IMR-90 (cell line): ENCODE measurements around the gene SLC24A3. TPM values are rescaled to one million over a fixed set of nuclear protein-coding genes. Genes with fewer than 3 reads are reported as not detected.

Experiments
- ATAC-seq: fragments of 200-7000 bp; cut with Tn5 transposase; 2 replicates; pipeline ENCODE4 v1.9.1; 2020; ENCODE audit warnings: low read depth, mild to moderate bottlenecking, moderate library complexity
- BruUV-seq: library from RNA; stranded (reverse); fragments of 400-500 nt; replicated peaks from 2 replicates; lab custom pipeline; 2021; lab: Mats Ljungman, UMichigan
- CTCF ChIA-PET: fragments of 300-600 bp; formaldehyde crosslinking; extraction: SDS; loops from one replicate; lab custom pipeline; 2021; ENCODE audit warnings: antibody characterized with exemption; lab: Yijun Ruan, JAX
- POLR2A ChIA-PET: fragments of 300-600 bp; sonication (Branson Sonifier 250); formaldehyde crosslinking; loops from one replicate; lab custom pipeline; 2022; ENCODE audit warnings: antibody characterized with exemption; ENCODE audit not compliant: unreplicated experiment; lab: Charles Lee
- DNase-seq: peaks from one replicate; pipeline ENCODE4 v3.0.0; 2013
- H2AFZ ChIP-seq: replicated peaks from 2 replicates; pipeline ENCODE3; 2013; ENCODE audit warnings: low read length, mild to moderate bottlenecking; ENCODE audit not compliant: poor library complexity
- H2AK5ac ChIP-seq: 2 replicates; pipeline ENCODE4 v1.6.1; 2013; ENCODE audit warnings: low read depth, low read length, inconsistent platforms
- H2AK9ac ChIP-seq: replicated peaks from 2 replicates; pipeline ENCODE3; 2013; ENCODE audit warnings: mild to moderate bottlenecking, low read depth, low read length, moderate library complexity; ENCODE audit not compliant: poor library complexity
- H2BK120ac ChIP-seq: 2 replicates; pipeline ENCODE4 v1.6.1; 2013; ENCODE audit warnings: low read depth, low read length, inconsistent platforms
- H2BK15ac ChIP-seq: 3 replicates; pipeline ENCODE4 v1.6.1; 2013; ENCODE audit warnings: low read depth, low read length, inconsistent platforms
- H2BK20ac ChIP-seq: 2 replicates; pipeline ENCODE4 v1.6.1; 2013; ENCODE audit warnings: low read depth, mild to moderate bottlenecking, inconsistent platforms, low read length, moderate library complexity
- H2BK5ac ChIP-seq: 2 replicates; pipeline ENCODE4 v1.6.1; 2013; ENCODE audit warnings: mild to moderate bottlenecking, low read depth, low read length, inconsistent platforms; ENCODE audit not compliant: poor library complexity, severe bottlenecking
- H3K14ac ChIP-seq: replicated peaks from 2 replicates; pipeline ENCODE4 v1.6.1; 2013; ENCODE audit warnings: low read depth, low read length, inconsistent platforms
- H3K18ac ChIP-seq: 2 replicates; pipeline ENCODE4 v1.6.1; 2013; ENCODE audit warnings: low read depth, low read length, control low read depth
- H3K23ac ChIP-seq: 2 replicates; pipeline ENCODE4 v1.6.1; 2013; ENCODE audit warnings: low read depth, low read length, inconsistent platforms
- H3K27ac ChIP-seq: 2 replicates; pipeline ENCODE4 v1.5.1; 2013; ENCODE audit warnings: mild to moderate bottlenecking, control low read depth, low read length; ENCODE audit not compliant: insufficient read depth
- H3K27me3 ChIP-seq: 2 replicates; pipeline ENCODE4 v1.6.1; 2013; ENCODE audit warnings: low read length; ENCODE audit not compliant: control insufficient read depth, insufficient read depth
- H3K36me3 ChIP-seq: 2 replicates; pipeline ENCODE4 v1.6.1; 2013; ENCODE audit warnings: low read length, mixed read lengths; ENCODE audit not compliant: control insufficient read depth, insufficient read depth
- H3K4ac ChIP-seq: 2 replicates; pipeline ENCODE4 v1.6.1; 2013; ENCODE audit warnings: low read depth, low read length, inconsistent platforms
- H3K4me1 ChIP-seq: 2 replicates; pipeline ENCODE4 v1.6.1; 2013; ENCODE audit warnings: low read length, mixed read lengths; ENCODE audit not compliant: control insufficient read depth, insufficient read depth
- H3K4me2 ChIP-seq: 2 replicates; pipeline ENCODE4 v1.6.1; 2013; ENCODE audit warnings: low read depth, mild to moderate bottlenecking, control low read depth, low read length, moderate library complexity
- H3K4me3 ChIP-seq: 2 replicates; pipeline ENCODE4 v1.5.1; 2013; ENCODE audit warnings: low read depth, mild to moderate bottlenecking, control low read depth, low read length, moderate library complexity; ENCODE audit not compliant: insufficient read depth
- H3K56ac ChIP-seq: 2 replicates; pipeline ENCODE4 v1.6.1; 2013; ENCODE audit warnings: low read length, inconsistent platforms; ENCODE audit not compliant: insufficient read depth; ENCODE audit errors: extremely low read depth
- H3K79me1 ChIP-seq, 2 experiments: 2 replicates each; pipeline ENCODE4 v1.6.1; 2013; ENCODE audit warnings: low read length in 2 of 2, inconsistent platforms in 1 of 2, low read depth in 1 of 2
- H3K9ac ChIP-seq: 2 replicates; pipeline ENCODE4 v1.6.1; 2013; ENCODE audit warnings: low read depth, low read length, control low read depth
- H3K9me1 ChIP-seq: 2 replicates; pipeline ENCODE4 v1.6.1; 2013; ENCODE audit warnings: low read length, inconsistent platforms; ENCODE audit not compliant: insufficient read depth
- H3K9me3 ChIP-seq: 2 replicates; pipeline ENCODE4 v1.6.1; 2013; ENCODE audit warnings: low read length; ENCODE audit not compliant: control insufficient read depth, insufficient read depth
- H4K20me1 ChIP-seq: 2 replicates; pipeline ENCODE4 v1.6.1; 2013; ENCODE audit warnings: low read length, inconsistent platforms; ENCODE audit not compliant: insufficient read depth
- H4K5ac ChIP-seq: 2 replicates; pipeline ENCODE4 v1.6.1; 2013; ENCODE audit warnings: mild to moderate bottlenecking, low read depth, low read length, control low read depth
- H4K8ac ChIP-seq, 2 experiments: 2 replicates each; pipeline ENCODE4 v1.6.1; 2013; ENCODE audit warnings: low read depth in 2 of 2, low read length in 2 of 2, control low read depth in 1 of 2, inconsistent platforms in 1 of 2
- H4K91ac ChIP-seq: 2 replicates; pipeline ENCODE4 v1.6.1; 2013; ENCODE audit warnings: low read depth, low read length, inconsistent platforms; ENCODE audit not compliant: insufficient read depth
- MXI1 ChIP-seq: IDR thresholded peaks from 2 replicates; pipeline ENCODE4 v1.6.1; 2012; ENCODE audit warnings: low read depth, mild to moderate bottlenecking, low read length, moderate library complexity, borderline replicate concordance
- WGBS, 2 experiments: methylation state at CpG; one replicate each; pipeline versions ENCODE4 v1.1.5 to v1.1.7; 2013; ENCODE audit warnings: missing lambda C conversion rate in 2 of 2; ENCODE audit not compliant: insufficient read length in 1 of 2; ENCODE audit errors: extremely low coverage in 2 of 2; 5-methylcytosine and 5-hydroxymethylcytosine counted together
- dilution Hi-C: fragments of 300-500 bp; cut with HindIII; formaldehyde crosslinking; loops from one replicate; pipeline ENCODE4 v1.14.3; 2018; ENCODE audit warnings: low sequenced_read_pairs; ENCODE audit not compliant: unreplicated experiment
- in situ Hi-C: fragments of 300-500 bp; cut with MboI; formaldehyde crosslinking; loops from 3 replicates; pipeline ENCODE4 v1.14.3; 2019; ENCODE audit warnings: low sequenced_read_pairs, inconsistent platforms, mixed read lengths
- intact Hi-C: fragments of 100-400 bp; cut with micrococcal nuclease; formaldehyde crosslinking; loops from 2 replicates; pipeline ENCODE4 v1.10.0; 2022
- polyA plus RNA-seq, 3 experiments: library from polyadenylated mRNA; depleted of rRNA; stranded (reverse); fragments of >200 nt; gene quantifications; 2 replicates each; pipeline ENCODE4 v1.2.3, GENCODE V29; 2012; ENCODE audit warnings: low replicate concordance in 1 of 3
- total RNA-seq: library from RNA; depleted of rRNA; stranded (reverse); fragments of >200 nt; gene quantifications from 2 replicates; pipeline ENCODE4 v1.2.3, GENCODE V29; 2012
- TF ChIP-seq, protein P1 (sequence below): conservative IDR thresholded peaks from 2 replicates; pipeline ENCODE4 v1.5.1; 2012; ENCODE audit warnings: mild to moderate bottlenecking, low read depth, low read length, improper control_type of control experiment
- TF ChIP-seq, protein P2 (sequence below): fragments of 150-350 bp; IDR thresholded peaks from 2 replicates; pipeline ENCODE4 v1.6.1; 2016; ENCODE audit warnings: low read depth, mild to moderate bottlenecking, low read length, moderate library complexity, borderline replicate concordance

Gene SLC24A3
- total and polyA plus RNA-seq, 2 of the 4 experiments (the other 2 are of a cell fraction), result not detected

GRCh38 chr20:19368351-19368750 lies 155.9 kb downstream of the SLC24A3 start:
- BruUV-seq, result no TSS peak
- H2AK9ac ChIP-seq, result no peak overlapping the region
- H3K23ac ChIP-seq, result no peak overlapping the region
- H2AFZ ChIP-seq, result no peak overlapping the region
- no peak for TF ChIP-seq MXI1
- TF ChIP-seq, protein P1, sequence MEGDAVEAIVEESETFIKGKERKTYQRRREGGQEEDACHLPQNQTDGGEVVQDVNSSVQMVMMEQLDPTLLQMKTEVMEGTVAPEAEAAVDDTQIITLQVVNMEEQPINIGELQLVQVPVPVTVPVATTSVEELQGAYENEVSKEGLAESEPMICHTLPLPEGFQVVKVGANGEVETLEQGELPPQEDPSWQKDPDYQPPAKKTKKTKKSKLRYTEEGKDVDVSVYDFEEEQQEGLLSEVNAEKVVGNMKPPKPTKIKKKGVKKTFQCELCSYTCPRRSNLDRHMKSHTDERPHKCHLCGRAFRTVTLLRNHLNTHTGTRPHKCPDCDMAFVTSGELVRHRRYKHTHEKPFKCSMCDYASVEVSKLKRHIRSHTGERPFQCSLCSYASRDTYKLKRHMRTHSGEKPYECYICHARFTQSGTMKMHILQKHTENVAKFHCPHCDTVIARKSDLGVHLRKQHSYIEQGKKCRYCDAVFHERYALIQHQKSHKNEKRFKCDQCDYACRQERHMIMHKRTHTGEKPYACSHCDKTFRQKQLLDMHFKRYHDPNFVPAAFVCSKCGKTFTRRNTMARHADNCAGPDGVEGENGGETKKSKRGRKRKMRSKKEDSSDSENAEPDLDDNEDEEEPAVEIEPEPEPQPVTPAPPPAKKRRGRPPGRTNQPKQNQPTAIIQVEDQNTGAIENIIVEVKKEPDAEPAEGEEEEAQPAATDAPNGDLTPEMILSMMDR, result no peak
- TF ChIP-seq, protein P2, sequence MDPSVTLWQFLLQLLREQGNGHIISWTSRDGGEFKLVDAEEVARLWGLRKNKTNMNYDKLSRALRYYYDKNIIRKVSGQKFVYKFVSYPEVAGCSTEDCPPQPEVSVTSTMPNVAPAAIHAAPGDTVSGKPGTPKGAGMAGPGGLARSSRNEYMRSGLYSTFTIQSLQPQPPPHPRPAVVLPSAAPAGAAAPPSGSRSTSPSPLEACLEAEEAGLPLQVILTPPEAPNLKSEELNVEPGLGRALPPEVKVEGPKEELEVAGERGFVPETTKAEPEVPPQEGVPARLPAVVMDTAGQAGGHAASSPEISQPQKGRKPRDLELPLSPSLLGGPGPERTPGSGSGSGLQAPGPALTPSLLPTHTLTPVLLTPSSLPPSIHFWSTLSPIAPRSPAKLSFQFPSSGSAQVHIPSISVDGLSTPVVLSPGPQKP, result no peak
- no peaks in the 10 kb centered on the region for H3K27me3 ChIP-seq
- no peaks in the 10 kb centered on the region for H4K20me1 ChIP-seq
- no peak overlapping the region for H4K91ac ChIP-seq
- ChIA-PET CTCF (no interaction called here), POLR2A (no interaction called here)
- no peak overlapping the region for H4K8ac ChIP-seq
- H3K4me2 ChIP-seq, result no peak overlapping the region
- H3K18ac ChIP-seq, result no peak overlapping the region
- H2BK5ac ChIP-seq, result no peak overlapping the region
- DNase-seq (no peak), ATAC-seq (no peak)
- no peak overlapping the region for H3K4me3 ChIP-seq
- H3K9me3 ChIP-seq, result peaks cover 2% of the 10 kb centered on the region; the same call in 1 of the 2 replicates
- no peak overlapping the region for H2AK5ac ChIP-seq
- H3K36me3 ChIP-seq, result no peaks in the 10 kb centered on the region
- H3K14ac ChIP-seq, result no peak overlapping the region
- H3K27ac ChIP-seq, result no peak overlapping the region
- H2BK120ac ChIP-seq, result no peak overlapping the region
- no peaks in the 10 kb centered on the region for H3K4me1 ChIP-seq
- no peak overlapping the region for H2BK15ac ChIP-seq
- dilution Hi-C loops, result no loop called here
- no peak overlapping the region for H4K5ac ChIP-seq
- no peak overlapping the region for H3K56ac ChIP-seq
- in situ Hi-C loops, result no loop called here
- H3K9me1 ChIP-seq, result no peaks in the 10 kb centered on the region
- no peaks in the 10 kb centered on the region for H3K79me1 ChIP-seq
- intact Hi-C loops, result no loop called here
- 43% methylated on average over 1 of the region's 3 CpGs; no CpG with 5 or more reads in 1 of the 2 experiments for WGBS, 2 experiments
- no peak overlapping the region for H3K4ac ChIP-seq
- no peak overlapping the region for H2BK20ac ChIP-seq
- H3K9ac ChIP-seq, result no peak overlapping the region
